ENCODE data around the gene BPTF.
"Not testable (repeated sequence)": the region's sequence is repeated elsewhere in the genome, so short reads cannot be mapped to it uniquely, and the experiment has no call there.

The BPTF gene

GRCh38 chr17:67800495-67800928 lies 24.8 kb upstream of the BPTF start:
- Histone ChIP-seq H3K4me3 (ENCODE audit: low read depth, low read length) (no peak overlapping the region), H3K27me3 (ENCODE audit: insufficient read depth, low read depth, severe bottlenecking) (no peaks in the 10 kb centered on the region), H3K9me3 (ENCODE audit: severe bottlenecking) (no peaks in the 10 kb centered on the region), H3K27ac (no peak overlapping the region), H3K36me3 (no peaks in the 10 kb centered on the region)
- TF ChIP-seq, protein P1, sequence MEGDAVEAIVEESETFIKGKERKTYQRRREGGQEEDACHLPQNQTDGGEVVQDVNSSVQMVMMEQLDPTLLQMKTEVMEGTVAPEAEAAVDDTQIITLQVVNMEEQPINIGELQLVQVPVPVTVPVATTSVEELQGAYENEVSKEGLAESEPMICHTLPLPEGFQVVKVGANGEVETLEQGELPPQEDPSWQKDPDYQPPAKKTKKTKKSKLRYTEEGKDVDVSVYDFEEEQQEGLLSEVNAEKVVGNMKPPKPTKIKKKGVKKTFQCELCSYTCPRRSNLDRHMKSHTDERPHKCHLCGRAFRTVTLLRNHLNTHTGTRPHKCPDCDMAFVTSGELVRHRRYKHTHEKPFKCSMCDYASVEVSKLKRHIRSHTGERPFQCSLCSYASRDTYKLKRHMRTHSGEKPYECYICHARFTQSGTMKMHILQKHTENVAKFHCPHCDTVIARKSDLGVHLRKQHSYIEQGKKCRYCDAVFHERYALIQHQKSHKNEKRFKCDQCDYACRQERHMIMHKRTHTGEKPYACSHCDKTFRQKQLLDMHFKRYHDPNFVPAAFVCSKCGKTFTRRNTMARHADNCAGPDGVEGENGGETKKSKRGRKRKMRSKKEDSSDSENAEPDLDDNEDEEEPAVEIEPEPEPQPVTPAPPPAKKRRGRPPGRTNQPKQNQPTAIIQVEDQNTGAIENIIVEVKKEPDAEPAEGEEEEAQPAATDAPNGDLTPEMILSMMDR (IDR thresholded peaks at IDR 0.05; ENCODE audit: low read depth, low read length), result peak; percentile 92
- DNase-seq, result peak; percentile 92

DNA sequence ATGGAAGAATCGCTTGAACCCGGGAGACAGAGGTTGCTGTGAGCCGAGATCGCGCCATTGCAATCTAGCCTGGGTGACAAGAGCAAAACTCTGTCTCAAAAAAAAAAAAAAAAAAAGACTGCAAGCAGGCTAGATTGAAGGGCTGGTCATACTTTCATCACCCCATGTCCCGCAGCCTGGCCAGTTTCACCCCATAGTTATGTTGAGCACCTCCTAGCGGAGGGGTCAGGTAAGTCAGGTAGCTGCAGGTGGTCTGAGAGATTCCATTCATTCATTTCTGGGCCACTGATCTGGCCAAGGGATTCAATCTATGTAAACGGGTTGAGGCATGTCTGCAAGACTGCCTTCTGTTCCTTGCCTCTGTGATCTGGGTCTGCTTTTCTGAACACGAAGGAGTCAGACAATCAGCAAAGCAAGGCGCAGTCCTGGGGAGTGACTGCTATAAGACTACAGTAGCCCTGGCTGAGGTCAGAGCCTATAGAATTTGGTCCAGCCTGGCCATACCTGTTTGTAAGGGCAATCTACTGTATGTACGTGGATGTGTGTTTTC lies 23.6 kb upstream of the BPTF start:
- Histone ChIP-seq H3K36me3 (no peaks in the 10 kb centered on the region), H3K4me3 (ENCODE audit: low read depth, low read length) (no peak overlapping the region), H3K27ac (peak overlapping the region; percentile 33), H3K27me3 (ENCODE audit: insufficient read depth, low read depth, severe bottlenecking) (no peaks in the 10 kb centered on the region), H3K9me3 (ENCODE audit: severe bottlenecking) (no peaks in the 10 kb centered on the region)
- DNase-seq, result peak; percentile 32
- TF ChIP-seq, protein P1 (IDR thresholded peaks at IDR 0.05; ENCODE audit: low read depth, low read length), result peak; percentile 30; the same call in 1 of the 2 replicates

- DNase-seq, result no peak
- no peaks in the 10 kb centered on the region for H3K9me3 ChIP-seq (ENCODE audit: severe bottlenecking)
- no peaks in the 10 kb centered on the region for H3K27me3 ChIP-seq (ENCODE audit: insufficient read depth, low read depth, severe bottlenecking)
- H3K27ac ChIP-seq, result no peak overlapping the region
- H3K4me3 ChIP-seq (ENCODE audit: low read depth, low read length), result no peak overlapping the region
- TF ChIP-seq, protein P1 (IDR thresholded peaks at IDR 0.05; ENCODE audit: low read depth, low read length), result no peak
- H3K36me3 ChIP-seq, result no peaks in the 10 kb centered on the region
Observed at GRCh38 chr17:67810464-67810863, 14.8 kb upstream of the BPTF start.

- H3K27ac ChIP-seq; H3K27me3 ChIP-seq (ENCODE audit: insufficient read depth, low read depth, severe bottlenecking); H3K4me3 ChIP-seq (ENCODE audit: low read depth, low read length); DNase-seq; H3K36me3 ChIP-seq; H3K9me3 ChIP-seq (ENCODE audit: severe bottlenecking): not testable (repeated sequence)
Observed at GRCh38 chr17:67812380-67812779, 12.9 kb upstream of the BPTF start.

- no peak overlapping the region for H3K4me3 ChIP-seq (ENCODE audit: low read depth, low read length)
- no peaks in the 10 kb centered on the region for H3K27me3 ChIP-seq (ENCODE audit: insufficient read depth, low read depth, severe bottlenecking)
- H3K36me3 ChIP-seq, result no peaks in the 10 kb centered on the region
- TF ChIP-seq, protein P1 (IDR thresholded peaks at IDR 0.05; ENCODE audit: low read depth, low read length), result no peak
- no peak overlapping the region for H3K27ac ChIP-seq
- no peaks in the 10 kb centered on the region for H3K9me3 ChIP-seq (ENCODE audit: severe bottlenecking)
- DNase-seq, result no peak
Observed at GRCh38 chr17:67813803-67814180, 11.5 kb upstream of the BPTF start.

GRCh38 chr17:67818110-67819002 lies 6.9 kb upstream of the BPTF start:
- no peaks in the 10 kb centered on the region for H3K27me3 ChIP-seq (ENCODE audit: insufficient read depth, low read depth, severe bottlenecking)
- no peaks in the 10 kb centered on the region for H3K36me3 ChIP-seq
- no peak overlapping the region for H3K27ac ChIP-seq
- H3K4me3 ChIP-seq (ENCODE audit: low read depth, low read length), result no peak overlapping the region
- TF ChIP-seq, protein P1 (IDR thresholded peaks at IDR 0.05; ENCODE audit: low read depth, low read length), result no peak
- H3K9me3 ChIP-seq (ENCODE audit: severe bottlenecking), result no peaks in the 10 kb centered on the region
- DNase-seq, result no peak

All from WERI-Rb-1 (cell line).